Measurements from ENCODE around the gene SLC9A4. TPM values are rescaled to one million over a fixed set of nuclear protein-coding genes. Genes with fewer than 3 reads are reported as not detected.

Gene SLC9A4, protein sequence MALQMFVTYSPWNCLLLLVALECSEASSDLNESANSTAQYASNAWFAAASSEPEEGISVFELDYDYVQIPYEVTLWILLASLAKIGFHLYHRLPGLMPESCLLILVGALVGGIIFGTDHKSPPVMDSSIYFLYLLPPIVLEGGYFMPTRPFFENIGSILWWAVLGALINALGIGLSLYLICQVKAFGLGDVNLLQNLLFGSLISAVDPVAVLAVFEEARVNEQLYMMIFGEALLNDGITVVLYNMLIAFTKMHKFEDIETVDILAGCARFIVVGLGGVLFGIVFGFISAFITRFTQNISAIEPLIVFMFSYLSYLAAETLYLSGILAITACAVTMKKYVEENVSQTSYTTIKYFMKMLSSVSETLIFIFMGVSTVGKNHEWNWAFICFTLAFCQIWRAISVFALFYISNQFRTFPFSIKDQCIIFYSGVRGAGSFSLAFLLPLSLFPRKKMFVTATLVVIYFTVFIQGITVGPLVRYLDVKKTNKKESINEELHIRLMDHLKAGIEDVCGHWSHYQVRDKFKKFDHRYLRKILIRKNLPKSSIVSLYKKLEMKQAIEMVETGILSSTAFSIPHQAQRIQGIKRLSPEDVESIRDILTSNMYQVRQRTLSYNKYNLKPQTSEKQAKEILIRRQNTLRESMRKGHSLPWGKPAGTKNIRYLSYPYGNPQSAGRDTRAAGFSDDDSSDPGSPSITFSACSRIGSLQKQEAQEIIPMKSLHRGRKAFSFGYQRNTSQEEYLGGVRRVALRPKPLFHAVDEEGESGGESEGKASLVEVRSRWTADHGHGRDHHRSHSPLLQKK
- total RNA-seq = 0.11 and 0.18 TPM in 2 replicates

DNA sequence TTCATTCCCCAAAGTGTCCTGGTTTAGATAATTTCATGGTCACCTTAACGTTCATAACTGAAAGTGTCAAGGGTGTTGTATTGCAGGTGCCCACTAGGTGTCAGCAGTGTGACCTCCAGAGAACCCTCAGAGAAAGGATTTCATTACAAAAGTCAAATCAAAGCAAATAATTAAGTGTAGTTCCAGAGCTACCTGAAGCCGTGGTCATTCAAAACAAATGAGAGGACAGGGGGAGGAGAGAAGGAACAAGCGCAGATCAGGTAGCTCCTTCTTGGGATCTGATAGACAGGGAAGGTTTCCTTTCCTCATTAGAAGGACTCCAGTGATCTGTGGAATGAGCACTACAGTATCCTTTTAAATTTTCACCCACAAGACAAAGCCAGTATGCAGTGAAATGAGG, at the start of gene SLC9A4:
Gene SLC9A4, plus strand, starts transcription at position 207 of the 400 bp plus-strand sequence. CDS start 534 bp downstream, outside the sequence.
- intact Hi-C loops (cut with micrococcal nuclease) = loop anchor here (1.0 to 5.0 kb wide), 4 partner anchors 120 to 334 kb away; no protein-coding TSS in a partner anchor

DNA sequence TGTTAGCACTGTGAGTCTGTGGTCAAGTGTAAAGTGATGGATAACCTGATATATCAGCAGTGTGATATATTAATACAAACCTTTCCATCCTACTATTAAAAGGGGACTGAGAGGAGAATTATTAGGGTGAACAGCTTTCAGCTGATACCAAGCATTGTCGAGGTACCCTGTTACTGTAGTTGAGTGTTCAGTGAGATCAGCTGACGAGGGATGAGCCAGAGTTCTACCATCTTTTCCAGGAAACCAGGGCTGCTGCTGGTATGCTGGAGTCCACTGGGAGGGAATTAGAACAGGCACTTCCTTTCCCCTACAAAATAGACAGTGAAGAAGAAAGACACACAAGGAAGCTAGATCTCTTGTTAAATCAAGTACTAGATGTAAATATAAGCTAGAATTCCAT, 49.7 kb upstream of the SLC9A4 start:
- intact Hi-C loops (cut with micrococcal nuclease) = no loop called here

DNA sequence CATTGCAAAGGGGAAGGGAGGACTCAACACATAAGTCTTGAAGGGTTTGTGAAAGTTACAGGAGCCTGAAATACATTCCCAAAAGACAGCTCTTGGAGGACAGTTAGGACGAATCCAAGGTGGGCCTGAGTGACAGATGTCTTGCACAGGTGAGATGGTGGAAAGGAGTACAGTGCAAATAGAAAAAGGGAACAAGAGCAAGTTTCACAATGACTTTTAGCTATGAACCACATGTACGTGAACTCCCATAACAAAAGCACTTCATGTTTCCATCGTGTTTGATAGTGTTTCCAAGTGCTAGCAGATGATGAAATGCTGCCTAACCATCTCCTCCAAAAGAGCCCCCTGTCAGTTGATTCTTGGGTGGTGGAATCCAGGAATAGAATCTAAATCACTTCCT, 48.3 kb upstream of the SLC9A4 start:
- intact Hi-C loops (cut with micrococcal nuclease) = no loop called here

DNA sequence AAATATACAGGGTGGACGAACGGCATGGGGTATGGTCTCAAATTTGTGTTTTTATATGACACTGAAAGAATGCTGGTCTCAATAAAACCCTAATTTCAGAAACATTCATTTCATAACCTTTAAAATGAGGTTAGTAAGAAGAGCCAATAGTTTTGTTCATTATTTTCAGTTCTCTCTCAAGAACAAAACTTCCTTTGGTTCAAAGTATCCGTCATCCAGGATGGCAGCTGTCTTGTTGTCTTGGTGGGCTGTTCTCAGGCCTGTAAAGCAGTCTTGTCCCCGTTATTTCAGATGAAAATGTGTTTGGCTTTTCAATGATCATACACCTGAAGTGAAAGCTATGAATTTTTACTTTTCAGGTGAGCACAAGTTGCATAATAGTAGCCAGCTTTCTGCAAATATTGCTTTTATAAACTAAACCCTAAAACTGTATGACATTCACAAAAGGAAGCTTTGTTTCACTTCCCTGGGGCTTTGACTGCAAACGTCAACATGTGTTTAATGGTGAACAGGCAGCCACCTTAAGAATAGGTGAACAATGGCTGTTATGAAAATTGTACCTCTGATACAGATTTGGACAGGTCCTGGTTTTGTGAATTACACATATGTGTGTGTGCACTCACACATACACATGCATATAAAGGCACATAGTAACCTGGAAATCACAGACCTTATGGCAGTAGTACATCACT, 47.4 kb upstream of the SLC9A4 start:
- intact Hi-C loops (cut with micrococcal nuclease) = no loop called here

DNA sequence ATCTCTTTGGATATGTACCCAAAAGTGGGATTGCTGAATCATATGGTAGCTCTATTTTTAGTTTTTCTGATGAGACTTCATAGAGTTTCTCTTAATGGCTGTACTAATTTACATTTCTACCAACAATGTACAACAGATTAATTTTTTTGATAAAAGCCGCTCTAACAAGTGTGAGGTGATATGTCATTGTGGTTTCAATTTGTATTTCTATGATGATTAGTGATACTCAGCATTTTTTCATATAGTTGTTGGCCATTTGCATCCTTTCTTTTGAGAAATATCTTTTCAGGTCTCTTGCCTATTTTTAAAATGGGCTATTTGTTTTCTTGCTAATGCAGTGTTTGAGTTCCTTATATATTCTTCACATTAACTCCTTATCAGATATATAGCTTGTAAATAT, 45.8 kb upstream of the SLC9A4 start:
- intact Hi-C loops (cut with micrococcal nuclease) = no loop called here

DNA sequence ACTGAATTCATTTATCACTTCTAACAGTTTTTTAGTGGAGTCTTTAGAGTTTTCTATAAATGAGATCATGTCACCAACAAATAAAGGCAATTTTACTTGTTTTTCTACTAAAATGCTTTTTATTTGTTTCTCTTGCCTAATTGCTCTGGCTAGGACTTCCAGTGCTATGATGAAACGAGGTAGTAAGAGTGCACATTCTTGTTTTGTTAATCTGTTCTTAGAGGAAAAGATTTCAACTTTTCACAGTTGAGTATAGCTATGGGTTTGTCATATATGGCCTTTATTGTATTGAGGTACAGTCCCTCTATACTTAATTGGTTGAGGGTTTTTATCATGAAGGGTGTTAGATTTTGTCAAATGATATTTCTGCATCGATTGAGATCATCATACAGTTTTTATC, 44.5 kb upstream of the SLC9A4 start:
- intact Hi-C loops (cut with micrococcal nuclease) = no loop called here

DNA sequence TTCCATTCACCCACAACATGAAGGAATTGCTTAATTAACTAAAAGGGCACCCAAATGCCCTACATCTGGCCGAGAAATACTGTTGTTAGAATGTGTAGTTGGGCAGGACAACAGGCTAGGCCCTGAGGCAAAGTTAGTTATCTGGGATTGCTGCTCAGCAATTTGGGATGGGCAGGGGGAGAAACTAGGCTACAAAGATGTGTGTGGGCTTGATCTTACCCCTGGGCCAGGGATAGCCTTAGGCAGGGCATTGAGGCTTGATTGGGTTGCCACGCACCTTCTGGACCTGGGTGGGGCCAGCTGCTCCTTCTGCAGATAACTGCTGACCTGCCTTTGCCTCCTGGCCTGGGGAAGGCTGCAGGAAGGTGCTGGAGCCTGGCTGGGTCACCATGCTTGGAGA, 40.6 kb upstream of the SLC9A4 start:
- intact Hi-C loops (cut with micrococcal nuclease) = no loop called here

DNA sequence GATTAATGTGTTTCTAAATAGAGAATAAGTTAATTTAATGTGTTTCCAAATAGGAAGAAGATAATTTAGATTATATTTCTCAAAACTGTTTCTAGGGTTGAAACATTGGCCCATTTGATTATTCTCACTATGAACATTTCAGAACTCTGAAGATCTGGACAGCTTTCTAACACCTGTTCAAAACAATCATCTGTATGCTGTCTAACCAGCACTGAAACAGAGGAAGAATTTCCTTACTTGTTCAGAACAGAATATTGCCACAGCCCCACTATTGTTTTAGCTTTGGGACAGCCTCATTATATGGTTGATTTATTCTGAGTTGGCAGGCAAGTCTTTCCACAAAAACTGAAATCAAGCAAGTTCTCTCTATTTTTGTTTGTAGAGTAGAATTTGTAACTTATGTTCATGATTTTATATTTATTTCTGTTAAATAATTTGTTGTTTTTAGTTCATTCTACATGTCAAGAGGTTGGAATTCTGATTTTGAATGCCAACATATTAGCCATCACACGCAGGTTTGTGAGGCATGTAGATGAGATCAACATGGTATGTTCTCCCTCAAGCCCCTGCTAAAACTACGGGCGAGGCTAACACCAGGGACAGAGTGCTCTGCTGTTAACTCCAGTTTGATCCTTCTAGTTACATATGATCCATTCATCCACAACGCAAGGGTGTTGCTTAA, 38.9 kb upstream of the SLC9A4 start:
- intact Hi-C loops (cut with micrococcal nuclease) = loop anchor here (2.0 kb wide), 1 partner anchor 15 kb away; no protein-coding TSS in a partner anchor

DNA sequence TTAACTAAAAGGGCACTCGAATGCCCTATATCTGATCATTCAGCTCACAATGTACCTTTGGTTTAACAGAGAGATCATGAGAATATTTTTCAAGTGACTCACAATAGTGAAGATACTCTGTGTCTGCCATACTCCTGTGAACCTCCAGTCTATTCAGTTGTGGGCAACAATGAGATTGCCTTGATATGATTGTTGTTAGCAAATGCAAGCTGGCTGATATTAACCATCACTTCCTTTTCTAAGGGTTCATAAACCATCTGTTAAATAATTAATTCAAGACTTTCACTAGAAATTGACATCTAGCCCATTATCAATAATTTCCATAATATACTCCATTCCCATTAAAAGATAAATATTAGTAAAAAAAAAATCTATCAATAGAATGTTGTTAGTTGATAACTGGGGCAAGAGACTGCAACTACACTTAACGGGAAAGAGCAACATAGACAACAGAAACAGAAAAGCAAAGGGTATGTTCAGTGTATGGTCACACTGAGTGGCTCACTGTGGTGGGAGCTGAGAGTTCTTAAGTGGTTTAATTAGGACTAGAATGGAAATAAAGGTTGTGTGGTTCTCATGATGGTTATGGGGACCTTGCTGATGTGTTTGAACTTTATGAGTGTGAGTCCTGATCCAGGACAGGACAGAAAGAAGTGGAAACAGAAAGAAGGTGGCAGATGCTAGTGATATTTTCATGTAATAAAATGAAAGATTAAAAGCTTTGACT, 38.2 kb upstream of the SLC9A4 start:
- intact Hi-C loops (cut with micrococcal nuclease) = loop anchor here (2.0 kb wide), 1 partner anchor 16 kb away; no protein-coding TSS in a partner anchor

DNA sequence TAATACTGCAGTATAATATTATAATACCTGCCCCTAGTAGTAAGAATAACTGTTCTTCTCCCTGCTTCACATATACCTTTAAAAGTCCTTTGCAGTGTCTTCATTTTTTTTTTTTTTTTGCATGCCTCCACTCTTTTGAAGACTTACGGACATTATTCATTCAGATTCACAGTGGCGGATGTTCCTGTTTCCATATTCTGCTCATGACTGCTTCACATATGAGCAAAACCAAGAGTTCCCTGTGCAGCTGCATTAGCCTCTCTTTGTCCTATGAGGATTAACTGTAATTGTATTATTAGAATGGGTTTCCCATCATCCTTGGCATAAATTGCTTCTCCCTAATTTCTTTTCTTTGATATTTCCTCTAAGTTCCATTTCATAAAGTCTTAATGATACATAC, 37.3 kb upstream of the SLC9A4 start:
- intact Hi-C loops (cut with micrococcal nuclease) = loop anchor here (2.0 kb wide), 1 partner anchor 17 kb away; no protein-coding TSS in a partner anchor

DNA sequence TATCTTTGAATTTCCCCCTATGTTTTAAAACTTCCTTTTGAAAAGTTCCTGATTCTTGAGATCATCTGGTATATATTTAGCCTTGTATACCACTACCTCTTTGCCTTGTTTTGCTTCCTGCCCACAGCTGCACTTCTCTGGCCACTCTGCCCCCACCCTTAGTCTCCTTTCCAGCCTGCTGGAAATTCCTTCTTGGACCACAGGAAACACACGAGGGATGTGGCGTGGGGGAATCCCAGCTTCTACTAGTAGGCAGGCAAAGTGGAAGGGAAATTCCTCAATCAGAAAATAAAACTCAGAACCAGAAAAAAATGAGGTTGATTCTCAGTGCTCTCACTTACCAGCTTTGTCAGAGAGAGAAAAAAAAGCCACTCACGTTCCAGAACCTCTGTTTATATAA, 36.7 kb upstream of the SLC9A4 start:
- intact Hi-C loops (cut with micrococcal nuclease) = no loop called here

DNA sequence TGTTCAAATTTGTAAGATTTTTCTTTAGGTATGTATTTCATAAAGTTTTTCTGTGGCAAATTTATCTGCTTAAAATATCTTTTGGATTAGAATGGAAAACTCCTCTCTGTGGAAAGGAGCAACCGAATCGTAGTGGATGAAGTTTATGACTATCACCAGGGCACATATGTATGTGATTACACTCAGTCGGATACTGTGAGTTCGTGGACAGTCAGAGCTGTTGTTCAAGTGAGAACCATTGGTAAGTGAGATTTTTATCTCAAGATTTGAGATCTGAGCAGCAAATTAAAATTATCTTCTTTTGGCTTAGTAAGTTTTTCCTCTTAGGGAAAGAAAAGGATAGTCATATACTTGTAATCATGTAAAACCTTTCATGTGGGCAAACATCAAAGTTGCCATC, 35.9 kb upstream of the SLC9A4 start:
- intact Hi-C loops (cut with micrococcal nuclease) = no loop called here

DNA sequence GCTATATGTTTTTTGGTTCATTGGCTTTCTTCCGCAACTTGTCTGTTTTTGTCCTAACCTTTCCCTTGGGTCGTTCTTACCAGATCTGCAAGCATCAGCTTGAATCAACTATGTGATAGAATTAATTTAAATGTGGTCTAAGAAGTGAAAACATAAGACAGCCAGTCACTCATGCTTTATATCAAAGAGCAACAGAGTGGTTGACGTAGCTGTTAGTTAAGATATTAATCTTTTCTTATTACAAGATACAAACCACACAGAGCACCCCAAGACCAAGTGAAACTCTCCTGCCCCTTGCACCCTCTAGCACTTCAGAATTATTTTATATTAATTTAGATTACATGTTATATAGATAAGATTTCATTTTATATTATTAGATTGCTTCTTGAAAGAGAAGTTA, 34.9 kb upstream of the SLC9A4 start:
- intact Hi-C loops (cut with micrococcal nuclease) = no loop called here

DNA sequence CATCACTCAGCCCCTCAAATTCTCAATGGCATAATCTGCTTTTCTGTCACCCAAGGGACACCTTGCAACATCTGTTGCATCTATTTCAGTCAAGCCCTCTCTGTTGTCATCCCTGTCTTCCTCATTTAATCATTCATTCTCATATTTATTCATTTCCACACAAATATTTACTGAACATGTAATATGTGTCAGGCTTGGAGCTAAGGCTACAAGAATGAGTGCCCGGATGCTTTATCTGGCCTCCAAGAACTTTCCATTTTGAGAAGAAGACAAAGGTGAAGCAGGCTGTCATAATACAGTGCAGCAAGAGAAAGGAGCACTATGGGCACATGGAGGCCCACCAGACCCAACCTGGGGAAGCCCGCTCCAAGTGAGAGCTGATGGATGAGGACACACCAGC, 34.4 kb upstream of the SLC9A4 start:
- intact Hi-C loops (cut with micrococcal nuclease) = no loop called here

DNA sequence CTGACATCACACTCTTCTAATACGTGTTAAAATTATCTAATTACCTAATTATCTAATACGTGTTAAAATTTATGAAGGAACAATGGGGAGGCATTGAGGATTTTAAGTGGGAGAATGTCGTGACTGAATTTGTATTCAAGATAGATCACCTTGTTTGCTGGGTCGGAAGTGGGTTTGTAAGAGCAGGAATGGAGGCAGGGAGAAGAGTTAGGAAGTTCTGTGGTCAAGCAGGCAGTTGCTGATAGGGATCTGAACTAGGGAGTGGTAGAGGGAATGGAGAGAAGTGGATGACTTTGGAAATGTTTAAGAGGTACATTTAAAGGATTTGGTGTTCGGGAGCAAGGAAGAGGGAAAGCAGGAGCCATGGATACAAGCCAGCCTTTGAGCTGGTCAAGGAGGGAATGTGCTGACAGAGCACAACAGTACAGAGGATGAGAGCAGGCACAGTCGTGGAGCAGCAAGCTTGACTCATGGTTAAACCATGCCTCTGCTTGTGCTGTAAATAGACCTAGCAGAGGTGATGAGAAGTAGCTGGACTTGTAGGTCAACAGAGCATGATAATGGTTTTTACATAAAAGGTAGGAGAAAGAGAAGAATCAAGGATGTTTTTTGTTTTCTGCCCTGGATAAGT, 33.8 kb upstream of the SLC9A4 start:
- intact Hi-C loops (cut with micrococcal nuclease) = no loop called here

DNA sequence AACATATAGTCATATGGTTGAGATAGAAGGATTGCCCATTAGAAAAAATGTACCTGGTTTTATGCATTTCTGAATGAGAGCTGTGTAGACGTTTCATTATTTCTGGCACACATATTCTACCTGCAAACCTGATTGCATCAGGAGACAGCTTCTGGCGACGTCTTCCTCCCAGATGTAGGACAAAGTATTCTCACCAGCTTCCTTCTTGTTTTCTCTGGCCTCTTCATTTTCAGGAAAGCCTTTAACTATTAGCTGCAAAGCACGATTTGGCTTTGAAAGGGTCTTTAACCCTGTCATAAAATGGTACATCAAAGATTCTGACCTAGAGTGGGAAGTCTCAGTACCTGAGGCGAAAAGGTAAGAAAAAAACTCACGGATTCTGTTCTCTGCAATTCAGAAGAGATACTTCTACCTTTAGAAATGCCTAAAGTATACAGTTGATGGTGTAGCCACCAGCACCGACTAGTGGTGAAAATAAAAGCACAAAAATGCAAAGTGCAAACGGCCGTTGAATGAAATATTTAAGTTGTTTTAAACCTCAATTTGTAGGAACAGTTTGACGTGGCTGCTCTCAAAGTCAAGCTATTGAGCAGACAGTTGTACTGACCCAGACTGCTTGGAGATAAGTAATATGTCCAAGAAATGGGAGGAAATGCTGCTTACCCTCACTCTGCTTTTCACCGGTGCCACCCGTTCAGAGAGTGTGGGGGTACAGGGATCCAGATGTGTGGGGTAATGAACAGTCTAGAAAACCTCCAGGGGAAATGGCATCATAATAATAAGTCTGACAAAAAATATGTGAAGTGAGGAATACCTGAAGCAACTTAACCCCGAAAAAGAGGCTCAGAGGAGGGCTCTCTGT, 29.8 kb upstream of the SLC9A4 start:
- intact Hi-C loops (cut with micrococcal nuclease) = loop anchor here (1.0 to 10.0 kb wide), 6 partner anchors 24 to 256 kb away; partner anchors contain the start of gene IL1RL2

DNA sequence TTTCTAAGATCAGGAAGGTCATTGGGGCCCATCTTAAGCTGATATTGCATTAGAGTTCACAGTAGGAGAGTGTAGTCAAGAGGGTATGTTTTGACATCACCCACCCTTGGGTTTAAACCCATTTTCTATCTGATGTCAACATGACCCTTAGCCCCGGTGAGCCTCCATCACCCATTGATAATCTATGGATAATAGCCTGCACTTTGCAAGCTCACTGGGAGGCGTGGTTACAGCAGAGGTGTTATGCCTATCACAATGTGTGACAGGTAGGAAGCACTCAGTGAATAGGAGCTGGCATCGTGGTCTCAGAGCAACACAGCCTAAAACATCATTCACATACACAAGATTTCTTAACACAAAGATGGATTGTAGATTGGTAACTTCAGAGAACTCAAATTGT, 28.8 kb upstream of the SLC9A4 start:
- intact Hi-C loops (cut with micrococcal nuclease) = loop anchor here (5.0 to 10.0 kb wide), 2 partner anchors 49 to 257 kb away; partner anchors contain the start of gene IL1RL2

DNA sequence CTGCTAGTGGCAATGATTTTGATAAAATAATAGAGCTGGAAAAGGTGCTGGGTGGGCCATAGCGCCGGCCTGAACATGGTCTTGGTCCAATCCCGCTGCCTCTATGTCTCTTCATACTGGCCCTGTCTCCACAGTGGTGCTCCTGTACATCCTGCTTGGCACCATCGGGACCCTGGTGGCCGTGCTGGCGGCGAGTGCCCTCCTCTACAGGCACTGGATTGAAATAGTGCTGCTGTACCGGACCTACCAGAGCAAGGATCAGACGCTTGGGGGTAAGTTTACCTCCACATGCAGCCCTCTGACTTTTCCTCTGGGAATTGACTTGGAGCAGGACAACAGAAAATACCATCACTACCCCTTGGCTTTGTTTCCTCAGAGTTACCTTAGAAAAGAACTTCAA, 26.1 kb upstream of the SLC9A4 start:
- intact Hi-C loops (cut with micrococcal nuclease) = loop anchor here (10.0 kb wide), 1 partner anchor 52 kb away; no protein-coding TSS in a partner anchor

Measured in T-helper 2 cell treated with Interferon-gamma antibody and Interleukin-4, amounts not matched to agents 100 ng/mL and 5 ng/mL, for 36 hours (primary cell).